HTERT RPE-1 (cell line): Measurements from ENCODE around the gene MSS51.
"Not testable (repeated sequence)": the region's sequence is repeated elsewhere in the genome, so short reads cannot be mapped to it uniquely, and the experiment has no call there.

Source experiments
- in situ Hi-C: fragments of 300-500 bp; cut with MboI; formaldehyde crosslinking; loops from 4 replicates; pipeline ENCODE4 v1.14.3; 2020; ENCODE audit warnings: low sequenced_read_pairs

The MSS51 gene

GRCh38 chr10:73414230-73414945 is 19.0 kb downstream of the MSS51 start:
- in situ Hi-C loops = no loop called here

DNA sequence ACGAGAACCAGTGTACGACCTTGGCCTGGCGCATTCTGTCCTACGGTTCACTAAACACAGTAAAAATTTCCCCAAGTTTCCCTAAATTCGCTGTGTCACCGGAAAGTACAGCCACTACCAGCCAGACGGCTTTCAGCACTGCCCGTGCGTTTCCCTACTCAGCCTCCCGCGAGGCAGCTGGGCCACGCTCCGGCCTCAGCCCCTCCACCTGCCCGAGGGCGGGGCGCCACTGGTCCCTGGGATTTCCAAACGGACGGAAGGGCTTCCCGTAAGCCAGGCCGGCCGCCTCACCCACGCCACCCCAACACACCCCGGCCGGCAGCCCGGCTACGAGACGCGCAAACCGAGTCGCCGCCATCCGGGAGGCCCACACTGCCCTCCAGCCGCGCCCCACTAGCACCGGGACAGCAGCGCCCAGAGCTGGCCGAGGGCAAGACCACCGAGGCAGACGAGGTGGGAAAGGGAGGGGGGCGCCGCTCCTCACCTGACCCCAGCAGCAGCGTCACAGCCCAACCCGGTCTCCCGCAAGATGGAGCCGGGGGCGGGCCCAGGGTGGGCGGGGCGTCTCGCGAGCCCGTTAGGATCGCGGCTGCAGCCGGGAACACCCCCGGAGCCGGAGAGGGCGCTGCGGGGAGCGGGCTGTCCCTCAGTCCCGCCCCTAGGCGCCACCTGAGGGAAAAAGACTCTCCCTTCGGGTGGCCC is 19.7 kb downstream of the MSS51 start, which contains the start of gene ANXA7:
TSS of gene ANXA7 (minus strand) at position 531 of the 702 bp plus-strand sequence. CDS start 13,202 bp downstream, outside the sequence.
- in situ Hi-C loops = no loop called here

- in situ Hi-C loops = no loop called here
Measured at GRCh38 chr10:73413108-73413527, 20.2 kb downstream of the MSS51 start.

- in situ Hi-C loops = no loop called here
Measured at GRCh38 chr10:73410897-73411296, 22.5 kb downstream of the MSS51 start.

DNA sequence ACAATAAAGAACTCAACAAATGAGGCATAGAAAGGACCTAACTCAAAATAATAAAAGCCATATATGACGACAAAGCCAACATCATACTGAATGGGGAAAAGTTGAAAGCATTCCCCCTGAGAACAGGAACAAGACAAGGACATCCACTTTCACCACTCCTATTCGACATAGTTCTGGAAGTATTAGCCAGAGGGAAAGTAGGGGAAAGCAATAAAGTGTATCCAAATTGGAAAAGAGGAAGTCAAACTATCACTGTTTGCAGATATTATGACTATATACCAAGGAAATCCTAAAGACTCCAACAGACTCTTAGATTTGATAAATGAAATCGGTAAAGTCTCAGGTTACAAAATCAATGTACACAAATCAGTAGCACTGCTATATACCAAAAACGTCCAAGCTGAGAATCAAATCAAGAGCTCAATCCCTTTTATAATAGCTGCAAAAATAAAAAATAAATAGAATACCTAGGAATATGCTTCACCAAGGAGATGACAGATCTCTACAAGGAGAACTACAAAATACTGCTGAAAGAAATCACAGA is 24.3 kb downstream of the MSS51 start:
- in situ Hi-C loops = no loop called here

DNA sequence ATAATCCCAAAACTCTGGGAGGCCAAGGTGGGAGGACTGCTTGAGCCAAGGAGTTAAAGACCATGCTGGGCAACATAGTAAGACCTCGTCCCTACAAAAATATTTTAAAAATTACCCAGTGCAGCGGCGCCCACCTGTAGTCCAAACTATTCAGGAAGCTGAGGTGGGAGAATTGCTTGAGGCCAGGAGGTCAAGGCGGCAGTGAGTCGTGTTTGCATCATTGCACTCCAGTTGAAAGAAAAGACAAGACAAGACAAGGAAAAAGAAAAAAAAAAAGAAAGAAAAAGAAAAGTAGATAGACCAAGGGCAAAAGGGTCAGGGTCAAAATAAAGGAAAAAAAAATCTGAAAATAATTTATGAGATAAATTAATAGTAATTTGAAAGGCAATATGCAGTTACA is 25.3 kb downstream of the MSS51 start:
- in situ Hi-C loops = no loop called here

DNA sequence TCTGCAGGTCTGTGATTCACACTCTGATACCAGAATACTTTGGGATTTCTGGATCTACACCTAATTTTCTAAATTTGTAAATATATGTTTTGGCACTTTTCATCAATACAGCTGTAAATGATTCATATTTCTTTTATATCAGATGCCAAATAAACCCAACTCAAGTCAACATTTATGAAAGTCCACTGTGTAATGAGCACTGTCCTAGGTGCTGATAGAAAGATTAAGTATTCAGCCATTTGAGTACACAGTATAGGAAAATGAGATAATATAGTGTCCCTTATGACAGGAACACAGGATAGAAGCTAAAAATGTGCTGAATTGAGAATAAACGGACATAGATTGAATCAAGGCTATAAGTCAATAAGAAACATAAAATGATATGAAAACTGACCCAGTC is 25.9 kb downstream of the MSS51 start:
- in situ Hi-C loops = no loop called here

DNA sequence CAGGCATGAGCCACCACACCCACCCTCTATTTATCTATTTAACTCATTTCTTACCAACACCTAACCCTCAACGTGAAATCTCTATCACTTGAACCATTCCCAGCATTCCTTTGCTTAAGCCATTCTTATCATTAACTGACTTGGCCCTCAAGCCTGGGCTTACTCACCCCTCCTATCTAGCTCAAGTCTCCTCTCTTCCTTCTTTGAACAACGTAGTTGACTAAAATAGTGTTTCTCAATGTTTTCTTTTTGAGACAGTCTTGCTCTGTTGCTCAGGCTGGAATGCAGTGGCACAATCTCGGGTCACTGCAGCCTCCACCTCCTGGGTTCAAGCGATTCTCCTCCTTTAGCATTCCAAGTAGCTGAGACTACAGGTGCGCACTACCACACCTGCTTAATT is 26.5 kb downstream of the MSS51 start:
- in situ Hi-C loops = no loop called here

DNA sequence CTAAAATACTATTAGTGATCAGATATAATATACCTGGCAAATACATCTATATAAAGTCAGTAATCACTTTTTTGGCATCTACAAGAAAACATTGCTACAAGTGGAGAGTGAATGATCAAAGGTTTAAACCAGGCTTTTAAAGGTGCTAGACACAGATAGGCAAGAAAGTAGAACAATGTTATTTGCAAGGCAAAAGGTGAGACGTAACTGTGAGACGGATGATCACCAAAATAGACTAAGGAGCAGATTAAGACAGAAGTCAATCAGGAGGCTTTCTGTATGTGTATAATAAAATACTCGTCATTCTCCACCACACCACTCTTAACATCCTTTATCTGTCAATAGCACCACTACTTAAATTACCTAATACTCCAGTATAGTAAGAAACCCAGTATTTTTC is 27.8 kb downstream of the MSS51 start:
- in situ Hi-C loops = no loop called here

DNA sequence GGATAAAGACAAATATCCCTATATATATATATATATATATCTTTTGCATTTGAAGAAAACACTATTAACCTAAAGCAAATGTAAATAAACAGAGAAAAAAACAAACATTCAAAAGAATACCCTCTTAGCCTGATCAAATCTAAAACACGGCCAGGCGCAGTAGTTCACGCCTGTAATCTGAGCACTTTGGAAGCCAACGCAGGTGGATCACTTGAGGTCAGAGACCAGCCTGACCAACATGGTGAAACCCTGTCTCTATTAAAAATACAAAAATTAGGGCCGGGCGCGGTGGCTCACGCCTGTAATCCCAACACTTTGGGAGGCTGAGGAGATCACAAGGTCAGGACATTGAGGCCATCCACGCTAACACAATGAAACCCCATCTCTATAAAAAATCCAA is 28.7 kb downstream of the MSS51 start:
- in situ Hi-C loops = no loop called here

- in situ Hi-C loops = no loop called here
Measured at GRCh38 chr10:73401636-73402035, 31.7 kb downstream of the MSS51 start.

DNA sequence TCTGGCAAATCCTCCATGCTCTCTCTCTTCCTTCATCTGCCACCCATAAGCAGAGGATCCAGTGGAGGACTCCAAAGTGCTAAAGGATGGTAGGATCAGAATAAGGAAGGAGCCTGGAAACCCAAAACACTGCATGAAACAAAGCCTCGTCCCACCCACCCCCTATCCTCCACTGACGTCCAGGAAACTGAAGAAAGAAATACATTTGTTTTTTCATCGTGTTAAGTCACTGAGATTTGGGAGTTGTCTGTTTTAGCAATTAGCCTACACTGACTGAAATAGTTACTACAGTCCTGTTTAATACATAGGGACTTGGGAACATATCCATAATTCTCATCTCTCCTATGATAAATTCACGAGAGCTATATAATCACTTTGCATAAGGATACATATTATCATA is 34.3 kb downstream of the MSS51 start:
- in situ Hi-C loops = no loop called here

GRCh38 chr10:73398024-73398423 is 35.3 kb downstream of the MSS51 start:
- in situ Hi-C loops = no loop called here

DNA sequence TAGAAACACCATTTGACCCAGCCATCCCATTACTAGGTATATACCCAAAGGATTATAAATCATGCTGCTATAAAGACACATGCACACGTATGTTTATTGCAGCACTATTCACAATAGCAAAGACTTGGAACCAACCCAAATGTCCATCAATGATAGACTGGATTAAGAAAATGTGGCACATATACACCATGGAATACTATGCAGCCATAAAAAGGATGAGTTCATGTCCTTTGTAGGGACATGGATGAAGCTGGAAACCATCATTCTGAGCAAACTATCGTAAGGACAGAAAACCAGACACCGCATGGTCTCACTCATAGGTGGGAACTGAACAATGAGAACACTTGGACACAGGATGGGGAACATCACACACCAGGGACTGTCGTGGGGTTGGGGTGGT is 39.0 kb downstream of the MSS51 start:
- in situ Hi-C loops = not testable (repeated sequence)

DNA sequence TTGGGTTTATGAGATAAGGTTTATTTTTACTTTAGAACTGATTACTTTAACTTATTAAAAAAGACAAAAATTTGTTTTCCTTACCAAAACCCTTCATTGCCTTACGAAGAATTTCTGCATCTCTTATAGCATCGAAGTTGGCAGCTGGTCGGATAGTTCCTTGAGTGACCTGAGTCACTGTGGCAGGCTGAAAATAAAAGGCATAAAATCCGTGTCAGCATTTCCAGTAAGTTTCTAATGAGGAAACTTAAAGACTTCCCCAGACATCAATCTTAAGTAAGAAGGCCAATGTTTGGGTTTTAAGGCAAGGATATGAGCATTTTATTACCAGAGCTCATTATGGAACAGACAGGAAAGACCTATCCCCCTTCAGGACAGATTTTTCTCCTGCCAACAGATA is 45.1 kb downstream of the MSS51 start:
- in situ Hi-C loops = no loop called here

- in situ Hi-C loops = no loop called here
Measured at GRCh38 chr10:73386583-73386982, 46.8 kb downstream of the MSS51 start.

- in situ Hi-C loops = no loop called here
Measured at GRCh38 chr10:73379064-73379748, 54.2 kb downstream of the MSS51 start.

DNA sequence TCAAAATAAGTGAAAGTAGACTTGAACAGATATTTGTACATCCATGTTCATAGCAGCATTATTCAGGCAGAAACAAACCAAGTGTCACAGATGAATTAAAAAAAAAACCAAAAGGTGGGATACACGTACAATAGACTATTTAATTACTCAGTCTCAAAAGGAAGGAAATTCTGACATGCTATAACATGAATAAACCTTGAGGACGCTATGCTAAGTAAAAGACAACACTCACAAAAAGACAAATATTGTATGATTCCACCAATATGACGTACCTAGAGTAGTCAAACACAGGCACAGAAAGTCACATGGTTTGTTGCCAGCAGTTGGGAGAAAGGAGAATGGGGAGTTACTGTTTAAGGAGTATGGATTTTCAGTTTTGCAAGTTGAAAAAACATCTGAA is 56.7 kb downstream of the MSS51 start:
- in situ Hi-C loops = no loop called here
